H1 (cell line): Measurements from ENCODE around the gene HEPHL1. TPM values are rescaled to one million over a fixed set of nuclear protein-coding genes. Genes with fewer than 3 reads are reported as not detected.

Experiments
- CTCF ChIA-PET: fragments of 300-600 bp; sonication (Branson Sonifier 250); formaldehyde crosslinking; loops from one replicate; lab custom pipeline; 2021; ENCODE audit not compliant: partially characterized antibody; lab: Charles Lee
- POLR2A ChIA-PET: fragments of 300-600 bp; sonication (Branson Sonifier 250); formaldehyde crosslinking; loops from one replicate; lab custom pipeline; 2021; ENCODE audit warnings: inconsistent platforms; ENCODE audit not compliant: partially characterized antibody; lab: Charles Lee
- DNase-seq, 2 experiments: peaks; one replicate each; pipeline versions ENCODE4 v3.0.0 to v3.0.0-alpha.2; 2010 to 2022; ENCODE audit warnings: low spot score in 2 of 2, low read depth in 1 of 2, mixed read lengths in 1 of 2
- FAIRE-seq: peaks from 2 replicates; lab custom pipeline; 2011; peaks lifted over from hg19 to GRCh38; lab: Jason Lieb, UNC
- H2AFZ ChIP-seq: 2 replicates; pipeline ENCODE4 v1.8.1; 2012; ENCODE audit warnings: low read length, inconsistent platforms
- H2AK5ac ChIP-seq: 2 replicates; pipeline ENCODE4 v1.6.1; 2013; ENCODE audit warnings: low read depth, low read length
- H2BK120ac ChIP-seq: replicated peaks from 2 replicates; pipeline ENCODE3; 2013; ENCODE audit warnings: low read depth, low read length, inconsistent platforms
- H2BK12ac ChIP-seq: 2 replicates; pipeline ENCODE4 v1.6.1; 2013; ENCODE audit warnings: low read depth, low read length
- H2BK15ac ChIP-seq: 2 replicates; pipeline ENCODE4 v1.6.1; 2013; ENCODE audit warnings: low read length
- H2BK20ac ChIP-seq: 2 replicates; pipeline ENCODE4 v1.6.1; 2013; ENCODE audit warnings: low read length
- H2BK5ac ChIP-seq: 2 replicates; pipeline ENCODE4 v1.6.1; 2013; ENCODE audit warnings: low read depth, low read length
- H3K14ac ChIP-seq: 2 replicates; pipeline ENCODE4 v1.6.1; 2013; ENCODE audit warnings: inconsistent platforms; ENCODE audit not compliant: insufficient read length
- H3K18ac ChIP-seq: 2 replicates; pipeline ENCODE4 v1.6.1; 2013; ENCODE audit warnings: low read length; ENCODE audit errors: extremely low read depth
- H3K23ac ChIP-seq: 2 replicates; pipeline ENCODE4 v1.6.1; 2013; ENCODE audit warnings: inconsistent platforms; ENCODE audit not compliant: insufficient read length
- H3K23me2 ChIP-seq: 2 replicates; pipeline ENCODE4 v1.6.1; 2013; ENCODE audit warnings: low read depth, low read length
- H3K27ac ChIP-seq: 2 replicates; pipeline ENCODE4 v1.6.1; 2011; ENCODE audit warnings: low read depth, low read length, inconsistent platforms
- H3K27me3 ChIP-seq, 4 experiments: replicated peaks in 1 of 4; 1 replicate in 1 of 4; 2 replicates in 3 of 4; pipeline versions ENCODE4 v1.6.1 to v1.8.1; 2011 to 2013; ENCODE audit warnings: low read length in 3 of 4, mild to moderate bottlenecking in 3 of 4, inconsistent platforms in 2 of 4, mixed read lengths in 2 of 4, moderate library complexity in 1 of 4; ENCODE audit not compliant: control insufficient read depth in 3 of 4, insufficient read depth in 3 of 4; ENCODE audit errors: extremely low read depth in 1 of 4
- H3K36me3 ChIP-seq, 4 experiments: 2 replicates each; pipeline versions ENCODE4 v1.6.1 to v1.8.1; 2011 to 2013; ENCODE audit warnings: mild to moderate bottlenecking in 4 of 4, low read length in 3 of 4, moderate library complexity in 2 of 4, control low read depth in 1 of 4, inconsistent platforms in 1 of 4; ENCODE audit not compliant: insufficient read depth in 4 of 4, control insufficient read depth in 2 of 4
- H3K4ac ChIP-seq: replicated peaks from 2 replicates; pipeline ENCODE3; 2013; ENCODE audit warnings: low read length, low read depth, mixed read lengths, inconsistent platforms; ENCODE audit not compliant: insufficient read length
- H3K4me1 ChIP-seq, 4 experiments: replicated peaks in 1 of 4; 1 replicate in 1 of 4; 2 replicates in 3 of 4; pipeline versions ENCODE4 v1.6.1 to v1.8.1; 2011 to 2013; ENCODE audit warnings: low read length in 3 of 4, inconsistent platforms in 2 of 4, mixed read lengths in 1 of 4; ENCODE audit not compliant: insufficient read depth in 4 of 4, control insufficient read depth in 3 of 4
- H3K4me2 ChIP-seq, 2 experiments: 2 replicates each; pipeline versions ENCODE4 v1.6.1 to v1.8.1; 2011 to 2013; ENCODE audit warnings: low read depth in 2 of 2, low read length in 2 of 2, control low read depth in 1 of 2, inconsistent platforms in 1 of 2, mild to moderate bottlenecking in 1 of 2; ENCODE audit not compliant: insufficient read depth in 1 of 2
- H3K4me3 ChIP-seq, 4 experiments: fragments of 200-600, 300-600 bp in 1 of 4; sonication (generic), shearing (Covaris generic), sonication (Bioruptor Twin) in 1 of 4; 2 replicates each; pipeline versions ENCODE4 v1.5.1 to v1.8.1; 2011 to 2016; ENCODE audit warnings: low read length in 4 of 4, low read depth in 3 of 4, control low read depth in 2 of 4, inconsistent platforms in 2 of 4, mild to moderate bottlenecking in 2 of 4, mixed read lengths in 1 of 4, moderate library complexity in 1 of 4; ENCODE audit not compliant: insufficient read depth in 2 of 4; ENCODE audit errors: extremely low read depth in 1 of 4
- H3K56ac ChIP-seq: replicated peaks from 2 replicates; pipeline ENCODE3; 2013; ENCODE audit warnings: low read depth, mild to moderate bottlenecking, mixed read lengths, low read length, inconsistent platforms; ENCODE audit not compliant: insufficient read length
- H3K79me1 ChIP-seq: 2 replicates; pipeline ENCODE4 v1.6.1; 2013; ENCODE audit warnings: low read depth, low read length, control low read depth
- H3K79me2 ChIP-seq, 2 experiments: 2 replicates each; pipeline versions ENCODE4 v1.6.1 to v1.8.1; 2012 to 2013; ENCODE audit warnings: low read length in 2 of 2, mild to moderate bottlenecking in 2 of 2, inconsistent platforms in 1 of 2; ENCODE audit not compliant: insufficient read depth in 2 of 2, control insufficient read depth in 1 of 2
- H3K9ac ChIP-seq, 4 experiments: replicated peaks in 1 of 4; 1 replicate in 1 of 4; 2 replicates in 3 of 4; pipeline versions ENCODE4 v1.6.1 to v1.8.1; 2011 to 2013; ENCODE audit warnings: low read depth in 3 of 4, low read length in 3 of 4, control low read depth in 2 of 4, mild to moderate bottlenecking in 2 of 4, moderate library complexity in 2 of 4, inconsistent platforms in 1 of 4; ENCODE audit errors: extremely low read depth in 1 of 4
- H3K9me3 ChIP-seq, 2 experiments: 2 replicates each; pipeline versions ENCODE4 v1.6.1 to v1.8.1; 2012 to 2013; ENCODE audit warnings: mild to moderate bottlenecking in 2 of 2, moderate library complexity in 2 of 2, control low read depth in 1 of 2, inconsistent platforms in 1 of 2, low read depth in 1 of 2, low read length in 1 of 2, mixed read lengths in 1 of 2; ENCODE audit not compliant: insufficient read depth in 2 of 2
- H4K20me1 ChIP-seq, 2 experiments: replicated peaks in 1 of 2; 2 replicates each; pipeline versions ENCODE3 to v1.8.1; 2011 to 2013; ENCODE audit warnings: inconsistent platforms in 2 of 2, low read length in 2 of 2, mild to moderate bottlenecking in 1 of 2; ENCODE audit not compliant: insufficient read depth in 2 of 2, control insufficient read depth in 1 of 2
- H4K5ac ChIP-seq: 2 replicates; pipeline ENCODE4 v1.6.1; 2013; ENCODE audit warnings: low read length, low read depth, mixed read lengths, inconsistent platforms; ENCODE audit not compliant: insufficient read length
- H4K8ac ChIP-seq: 2 replicates; pipeline ENCODE4 v1.8.0; 2013; ENCODE audit warnings: mild to moderate bottlenecking, moderate library complexity, low read length, inconsistent platforms; ENCODE audit not compliant: insufficient read depth; ENCODE audit errors: extremely low read depth
- H4K91ac ChIP-seq: replicated peaks from 2 replicates; pipeline ENCODE3; 2013; ENCODE audit warnings: low read length, mixed read lengths, inconsistent platforms; ENCODE audit not compliant: insufficient read length
- ASH2L ChIP-seq: fragments of 200-600, 300-600 bp; sonication (generic); IDR thresholded peaks from one replicate; pipeline ENCODE4 v1.7.1; 2017; ENCODE audit warnings: low read length
- CHD2 ChIP-seq: IDR thresholded peaks from 2 replicates; pipeline ENCODE4 v1.6.1; 2012; ENCODE audit warnings: low read length, improper control_type of control experiment
- NRF1 ChIP-seq: IDR thresholded peaks from 2 replicates; pipeline ENCODE4 v1.6.1; 2011; ENCODE audit warnings: mild to moderate bottlenecking, low read depth, low read length, improper control_type of control experiment
- polyA plus RNA-seq, 7 experiments: library from polyadenylated mRNA; depleted of rRNA in 3 of 7; stranded (reverse) in 5 of 7; unstranded in 2 of 7; fragments of >200 nt in 5 of 7; fragments of 200-250 nt in 2 of 7; gene quantifications; 1 replicate in 5 of 7; 2 replicates in 1 of 7; 4 replicates in 1 of 7; pipeline versions ENCODE4 v1.2.1 to v1.2.3, GENCODE V29; 2011 to 2013; ENCODE audit warnings: missing spikeins in 2 of 7, mixed read lengths in 2 of 7
- total RNA-seq: library from RNA; stranded (reverse); fragmentation: NEBNext Ultra II Directional; extraction: Animal tissue kit (Norgen Biotek cat#: 25700); gene quantifications from 2 replicates; pipeline ENCODE4 v1.2.1, GENCODE V29; 2021
- TF ChIP-seq, protein P1 (sequence below): IDR thresholded peaks from 2 replicates; pipeline ENCODE4 v1.6.1; 2011; ENCODE audit warnings: low read length, improper control_type of control experiment

HEPHL1 gene
- total and polyA plus RNA-seq, 2 of the 8 experiments (the other 6 are each of a cell fraction or from before 2014, with no cell fraction given) = 0.09 to 0.11 TPM

GRCh38 chr11:94060401-94060800 lies 39.2 kb downstream of the HEPHL1 start:
- no peak overlapping the region for H4K8ac ChIP-seq
- no peaks in the 10 kb centered on the region for H4K20me1 ChIP-seq
- no peaks in the 10 kb centered on the region for H3K36me3 ChIP-seq
- TF ChIP-seq ASH2L (no peak), CHD2 (no peak), NRF1 (no peak)
- TF ChIP-seq, protein P1, sequence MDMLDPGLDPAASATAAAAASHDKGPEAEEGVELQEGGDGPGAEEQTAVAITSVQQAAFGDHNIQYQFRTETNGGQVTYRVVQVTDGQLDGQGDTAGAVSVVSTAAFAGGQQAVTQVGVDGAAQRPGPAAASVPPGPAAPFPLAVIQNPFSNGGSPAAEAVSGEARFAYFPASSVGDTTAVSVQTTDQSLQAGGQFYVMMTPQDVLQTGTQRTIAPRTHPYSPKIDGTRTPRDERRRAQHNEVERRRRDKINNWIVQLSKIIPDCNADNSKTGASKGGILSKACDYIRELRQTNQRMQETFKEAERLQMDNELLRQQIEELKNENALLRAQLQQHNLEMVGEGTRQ = no peak
- H2BK5ac ChIP-seq = no peak overlapping the region
- H4K5ac ChIP-seq = no peak overlapping the region
- no peaks in the 10 kb centered on the region for H3K23me2 ChIP-seq
- H4K91ac ChIP-seq = no peak overlapping the region
- CTCF ChIA-PET = interaction anchor here (1.4 to 1.6 kb wide), 2 partner anchors 13 to 165 kb away, joined by 4 to 5 read pairs; no protein-coding TSS in a partner anchor
- no peak overlapping the region for H3K56ac ChIP-seq
- no peak overlapping the region for H3K14ac ChIP-seq
- no peak for FAIRE-seq
- H3K9me3 ChIP-seq = no peaks in the 10 kb centered on the region
- no peaks in the 10 kb centered on the region for H3K4me1 ChIP-seq
- H2BK15ac ChIP-seq = no peak overlapping the region
- no peaks in the 10 kb centered on the region for H3K79me2 ChIP-seq
- no peak overlapping the region for H3K4me2 ChIP-seq
- H3K9ac ChIP-seq = no peak overlapping the region
- H3K18ac ChIP-seq = no peak overlapping the region
- H2AK5ac ChIP-seq = no peak overlapping the region
- H3K4ac ChIP-seq = no peak overlapping the region
- no peaks in the 10 kb centered on the region for H3K27me3 ChIP-seq
- H3K27ac ChIP-seq = no peak overlapping the region
- H3K4me3 ChIP-seq = no peak overlapping the region
- no peak overlapping the region for H2AFZ ChIP-seq
- no peak overlapping the region for H2BK12ac ChIP-seq
- H2BK120ac ChIP-seq = no peak overlapping the region
- no peaks in the 10 kb centered on the region for H3K79me1 ChIP-seq
- H2BK20ac ChIP-seq = no peak overlapping the region
- no peak overlapping the region for H3K23ac ChIP-seq
- POLR2A ChIA-PET = no interaction called here
- DNase-seq = no peak
